ENCODE results near the gene C21orf91.
A peak's percentile ranks its signal among the peaks of the same experiment; 100 is the strongest.
"Not testable (repeated sequence)": the region's sequence is repeated elsewhere in the genome, so short reads cannot be mapped to it uniquely, and the experiment has no call there.

C21orf91 gene

DNA sequence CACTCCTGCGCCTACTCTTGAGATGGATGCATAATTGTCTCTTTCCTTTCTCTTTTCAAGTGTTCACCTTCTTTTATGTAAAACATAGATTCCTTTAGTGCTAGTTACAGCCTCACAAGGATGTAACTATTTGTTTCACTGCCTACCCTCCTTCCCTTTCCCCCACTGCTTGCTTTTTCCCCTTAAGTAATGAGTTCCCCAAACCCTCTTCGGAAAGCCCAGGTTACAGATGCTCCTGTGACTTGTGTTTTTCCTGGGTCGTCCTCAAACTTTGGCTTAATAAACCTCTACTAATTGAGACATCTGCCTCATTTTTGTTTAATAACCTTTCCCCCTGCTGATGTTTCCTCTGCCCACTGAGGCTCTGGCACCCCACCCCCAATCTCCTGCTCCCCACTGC lies 39.2 kb downstream of the C21orf91 start:
- no peak for DNase-seq (ENCODE audit: low read depth, low spot score)
- TF ChIP-seq POLR2AphosphoS5 (IDR thresholded peaks at IDR 0.05; ENCODE audit: borderline replicate concordance, low read depth, low read length) (no peak), FOXP2 (optimal IDR thresholded peaks at IDR 0.05; ENCODE audit: control extremely low read depth, extremely low read length, insufficient read depth) (no peak), EZH2 (IDR thresholded peaks at IDR 0.05) (no peak)
- Histone ChIP-seq H3K36me3 (ENCODE audit: insufficient read depth, low read length) (peaks cover 2% of the 10 kb centered on the region; the same call in 1 of the 2 replicates), H3K4me3 (no peak overlapping the region), H3K27ac (no peak overlapping the region), H3K9ac (ENCODE audit: insufficient read length) (no peak overlapping the region), H3K9me3 (ENCODE audit: low read depth, low read length) (no peaks in the 10 kb centered on the region)

DNA sequence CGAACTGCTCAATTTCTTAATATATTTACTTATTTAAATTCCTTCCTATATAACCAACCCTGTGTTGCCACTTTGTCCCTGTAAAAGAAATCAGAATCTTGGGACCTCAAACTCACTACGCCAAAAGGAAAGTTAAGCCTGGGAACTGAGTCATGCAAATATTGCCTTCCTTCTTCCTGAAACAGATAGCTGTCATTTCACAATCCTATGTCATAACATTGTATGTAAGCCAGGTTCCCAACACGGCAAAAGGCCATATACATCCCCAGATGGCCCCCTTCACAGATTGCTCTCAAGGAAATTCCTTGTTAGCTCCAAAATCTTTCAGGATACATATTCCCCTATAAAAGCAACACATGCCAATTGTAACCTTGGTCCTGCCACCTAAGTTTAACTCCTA lies 39.7 kb downstream of the C21orf91 start:
- no peak overlapping the region for H3K9ac ChIP-seq (ENCODE audit: insufficient read length)
- H3K9me3 ChIP-seq (ENCODE audit: low read depth, low read length), result no peaks in the 10 kb centered on the region
- no peak overlapping the region for H3K27ac ChIP-seq
- no peak for DNase-seq (ENCODE audit: low read depth, low spot score)
- no peak for TF ChIP-seq EZH2 (IDR thresholded peaks at IDR 0.05)
- no peak for TF ChIP-seq FOXP2 (optimal IDR thresholded peaks at IDR 0.05; ENCODE audit: control extremely low read depth, extremely low read length, insufficient read depth)
- no peak for TF ChIP-seq POLR2AphosphoS5 (IDR thresholded peaks at IDR 0.05; ENCODE audit: borderline replicate concordance, low read depth, low read length)
- H3K4me3 ChIP-seq, result no peak overlapping the region
- no peaks in the 10 kb centered on the region for H3K36me3 ChIP-seq (ENCODE audit: insufficient read depth, low read length)

DNA sequence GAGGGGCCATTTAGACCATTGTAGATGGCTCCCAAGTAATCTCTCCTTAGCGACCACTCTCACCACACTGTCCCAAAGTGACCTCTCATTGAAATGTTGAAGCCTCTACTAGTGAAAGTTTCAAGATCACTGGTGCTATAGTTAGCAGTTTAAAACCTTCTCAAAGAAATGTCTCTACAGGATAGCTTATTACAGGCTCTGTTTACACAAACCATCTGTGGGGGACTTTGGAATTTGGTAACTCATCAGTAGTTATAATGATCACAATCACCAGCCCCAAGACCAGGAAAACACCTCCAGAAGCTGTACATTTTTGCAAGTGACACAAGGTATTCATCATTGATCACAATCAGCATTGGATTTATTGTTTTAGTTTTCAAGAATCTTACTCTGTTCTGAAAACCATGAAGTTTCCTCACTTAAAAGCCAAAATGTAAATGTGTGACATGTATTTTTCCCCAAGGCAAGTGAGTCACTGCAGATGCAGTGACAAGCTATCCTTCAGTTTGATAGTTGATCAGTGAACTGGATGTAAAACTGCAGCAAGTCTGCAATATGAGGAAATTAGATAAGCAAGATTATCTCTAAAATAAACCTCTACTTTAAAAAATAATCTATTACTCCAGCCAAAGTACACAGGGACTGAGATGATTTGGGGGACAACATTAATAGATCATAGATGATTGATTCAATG lies 41.9 kb downstream of the C21orf91 start:
- H3K36me3 ChIP-seq (ENCODE audit: insufficient read depth, low read length), result no peaks in the 10 kb centered on the region

DNA sequence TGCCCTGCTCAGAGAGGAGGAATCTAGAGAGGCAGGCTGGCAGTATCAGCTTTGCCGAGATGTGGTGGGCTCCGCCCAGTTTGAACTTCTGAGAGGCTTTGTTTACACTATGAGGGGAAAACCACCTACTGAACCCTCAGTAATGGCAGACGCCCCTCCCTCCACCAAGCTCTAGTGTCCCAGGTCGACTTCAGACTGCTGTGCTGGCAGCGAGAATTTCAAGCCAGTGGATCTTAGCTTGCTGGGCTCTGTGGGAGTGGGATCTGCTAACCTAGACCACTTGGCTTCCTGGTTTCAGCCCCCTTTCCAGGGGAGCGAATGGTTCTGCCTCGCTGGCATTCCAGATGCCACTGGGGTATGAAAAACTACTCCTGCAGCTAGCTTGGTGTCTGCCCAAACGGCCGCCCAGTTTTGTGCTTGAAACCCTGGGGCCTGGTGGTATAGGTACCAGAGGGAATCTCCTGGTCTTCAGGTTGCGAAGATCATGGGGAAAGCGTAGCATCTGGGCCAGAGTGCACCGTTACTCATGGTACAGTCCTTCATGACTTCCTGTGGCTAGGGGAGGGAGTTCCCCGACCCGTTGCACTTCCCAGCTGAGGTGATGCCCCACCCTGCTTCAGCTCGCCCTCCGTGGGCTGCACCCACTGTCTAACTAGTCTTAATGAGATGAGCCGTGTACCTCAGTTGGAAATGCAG lies 43.6 kb downstream of the C21orf91 start:
- Histone ChIP-seq H3K36me3 (ENCODE audit: insufficient read depth, low read length) (no peaks in the 10 kb centered on the region), H3K4me3 (no peak overlapping the region), H3K27ac (no peak overlapping the region)

More for the DNA sequence above, 41.9 kb downstream of the C21orf91 start:
- TF ChIP-seq POLR2AphosphoS5 (IDR thresholded peaks at IDR 0.05; ENCODE audit: borderline replicate concordance, low read depth, low read length) (no peak), EZH2 (IDR thresholded peaks at IDR 0.05) (no peak), FOXP2 (optimal IDR thresholded peaks at IDR 0.05; ENCODE audit: control extremely low read depth, extremely low read length, insufficient read depth) (no peak)
- Histone ChIP-seq H3K9me3 (ENCODE audit: low read depth, low read length) (no peaks in the 10 kb centered on the region), H3K9ac (ENCODE audit: insufficient read length) (no peak overlapping the region), H3K27ac (no peak overlapping the region), H3K4me3 (no peak overlapping the region)
- DNase-seq (ENCODE audit: low read depth, low spot score), result no peak

DNA sequence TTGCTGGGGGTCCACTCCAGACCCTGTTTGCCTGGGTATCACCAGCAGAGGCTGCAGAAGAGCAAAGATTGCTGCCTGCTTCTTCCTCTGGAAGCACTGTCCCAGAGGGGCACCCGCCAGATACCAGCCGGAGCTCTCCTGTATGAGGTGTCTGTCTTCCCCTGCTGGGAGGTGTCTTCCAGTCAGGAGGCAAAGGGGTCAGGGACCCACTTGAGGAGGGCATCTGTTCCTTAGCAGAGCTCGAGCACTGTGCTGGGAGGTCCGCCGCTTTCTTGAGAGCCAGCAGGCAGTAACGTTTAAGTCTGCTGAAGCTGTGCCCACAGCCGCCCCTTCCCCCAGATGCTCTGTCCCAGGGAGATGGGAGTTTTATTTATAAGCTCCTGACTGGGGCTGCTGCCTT lies 44.1 kb downstream of the C21orf91 start:
- H3K9ac ChIP-seq (ENCODE audit: insufficient read length); H3K9me3 ChIP-seq (ENCODE audit: low read depth, low read length); H3K27ac ChIP-seq; H3K4me3 ChIP-seq; DNase-seq (ENCODE audit: low read depth, low spot score); H3K36me3 ChIP-seq (ENCODE audit: insufficient read depth, low read length): not testable (repeated sequence)

More for the DNA sequence above, 43.6 kb downstream of the C21orf91 start:
- H3K9me3 ChIP-seq (ENCODE audit: low read depth, low read length), result no peaks in the 10 kb centered on the region
- TF ChIP-seq EZH2 (IDR thresholded peaks at IDR 0.05) (no peak), FOXP2 (optimal IDR thresholded peaks at IDR 0.05; ENCODE audit: control extremely low read depth, extremely low read length, insufficient read depth) (no peak), POLR2AphosphoS5 (IDR thresholded peaks at IDR 0.05; ENCODE audit: borderline replicate concordance, low read depth, low read length) (no peak)
- DNase-seq (ENCODE audit: low read depth, low spot score), result no peak
- H3K9ac ChIP-seq (ENCODE audit: insufficient read length), result no peak overlapping the region

DNA sequence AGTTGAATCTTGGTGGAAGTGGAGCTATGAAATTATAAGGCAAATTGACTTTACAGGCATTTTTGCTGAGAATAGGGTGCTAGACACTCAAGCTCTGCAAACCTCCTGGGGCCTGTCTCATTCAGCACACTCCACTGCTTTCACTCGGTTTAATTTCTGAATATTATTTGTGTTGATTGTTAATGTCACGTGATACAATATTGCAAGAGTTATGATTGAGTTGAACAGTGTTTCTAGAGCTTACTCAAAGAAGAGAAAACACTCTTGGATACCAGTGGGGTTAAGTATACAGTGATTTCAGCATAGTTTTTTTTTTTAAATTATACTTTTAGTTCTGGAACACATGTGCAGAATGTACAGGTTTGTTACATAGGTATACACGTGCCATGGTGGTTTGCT lies 49.7 kb downstream of the C21orf91 start:
- peak overlapping the region; percentile 33 for H3K4me3 ChIP-seq
- H3K36me3 ChIP-seq (ENCODE audit: insufficient read depth, low read length), result no peaks in the 10 kb centered on the region
- no peaks in the 10 kb centered on the region for H3K9me3 ChIP-seq (ENCODE audit: low read depth, low read length)
- no peak overlapping the region for H3K9ac ChIP-seq (ENCODE audit: insufficient read length)
- TF ChIP-seq EZH2 (IDR thresholded peaks at IDR 0.05) (no peak), POLR2AphosphoS5 (IDR thresholded peaks at IDR 0.05; ENCODE audit: borderline replicate concordance, low read depth, low read length) (no peak), FOXP2 (optimal IDR thresholded peaks at IDR 0.05; ENCODE audit: control extremely low read depth, extremely low read length, insufficient read depth) (no peak)
- H3K27ac ChIP-seq, result no peak overlapping the region
- DNase-seq (ENCODE audit: low read depth, low spot score), result no peak

DNA sequence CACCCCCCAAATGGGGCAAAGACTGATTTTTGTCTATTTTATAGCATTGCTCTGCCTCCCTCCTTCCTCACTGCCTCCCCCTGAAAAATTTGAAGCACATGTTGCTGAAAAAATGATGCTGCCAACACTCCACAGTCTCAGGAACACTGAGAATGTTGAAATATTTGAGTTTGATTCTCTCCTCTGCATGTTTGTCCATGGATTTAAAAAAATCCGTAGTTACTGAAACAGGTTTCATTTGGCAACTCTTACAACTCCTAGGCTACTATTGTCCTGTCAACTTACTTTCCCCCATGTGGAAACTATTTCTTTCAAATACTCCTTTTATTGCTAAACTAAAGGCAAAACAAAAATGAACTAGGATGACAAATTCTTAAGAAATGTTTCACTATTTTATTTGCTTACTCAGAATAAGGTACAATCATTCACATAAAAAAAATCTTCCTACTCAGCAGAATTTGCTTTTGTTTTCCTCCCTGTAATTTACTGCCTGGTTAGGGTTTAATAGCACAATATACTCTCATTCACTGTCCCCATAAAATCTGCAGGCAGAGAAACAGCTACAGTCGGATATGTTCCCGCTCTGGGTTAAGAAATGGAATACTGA lies 50.2 kb downstream of the C21orf91 start:
- Histone ChIP-seq H3K4me3 (peak overlapping the region; percentile 33; the same call in 1 of the 2 replicates), H3K27ac (no peak overlapping the region), H3K36me3 (ENCODE audit: insufficient read depth, low read length) (no peaks in the 10 kb centered on the region), H3K9ac (ENCODE audit: insufficient read length) (no peak overlapping the region), H3K9me3 (ENCODE audit: low read depth, low read length) (no peaks in the 10 kb centered on the region)
- DNase-seq (ENCODE audit: low read depth, low spot score), result peak; percentile 3
- TF ChIP-seq FOXP2 (optimal IDR thresholded peaks at IDR 0.05; ENCODE audit: control extremely low read depth, extremely low read length, insufficient read depth), result no peak
- TF ChIP-seq EZH2 (IDR thresholded peaks at IDR 0.05), result no peak
- no peak for TF ChIP-seq POLR2AphosphoS5 (IDR thresholded peaks at IDR 0.05; ENCODE audit: borderline replicate concordance, low read depth, low read length)

DNA sequence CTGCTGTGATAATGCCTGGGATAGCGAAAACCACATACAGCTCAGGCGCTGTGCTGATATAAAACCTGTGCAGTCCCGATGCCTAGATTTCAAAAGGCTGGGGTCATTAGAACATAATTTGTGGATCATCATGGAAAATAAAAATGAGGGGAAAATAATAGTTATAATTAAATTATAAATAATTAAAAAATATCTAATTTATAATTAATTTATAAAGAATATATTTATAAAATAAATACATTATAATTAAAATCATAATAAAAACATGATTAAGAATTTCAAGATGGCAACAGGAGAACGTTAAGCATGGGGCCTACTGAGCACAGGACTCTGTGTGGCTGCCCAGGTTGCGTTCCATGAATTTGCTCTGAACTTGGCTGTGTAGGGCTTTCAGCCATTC lies 53.9 kb downstream of the C21orf91 start:
- Histone ChIP-seq H3K9ac (ENCODE audit: insufficient read length) (no peak overlapping the region), H3K4me3 (no peak overlapping the region), H3K27ac (no peak overlapping the region), H3K36me3 (ENCODE audit: insufficient read depth, low read length) (no peaks in the 10 kb centered on the region), H3K9me3 (ENCODE audit: low read depth, low read length) (no peaks in the 10 kb centered on the region)
- DNase-seq (ENCODE audit: low read depth, low spot score), result no peak
- TF ChIP-seq POLR2AphosphoS5 (IDR thresholded peaks at IDR 0.05; ENCODE audit: borderline replicate concordance, low read depth, low read length), result no peak
- no peak for TF ChIP-seq FOXP2 (optimal IDR thresholded peaks at IDR 0.05; ENCODE audit: control extremely low read depth, extremely low read length, insufficient read depth)
- TF ChIP-seq EZH2 (IDR thresholded peaks at IDR 0.05), result no peak
